SK-N-MC (cell line): ENCODE results near the gene PPP6R2.

Experiments used
- EZH2 ChIP-seq: fragments of 200-600 bp; sonication (generic); IDR thresholded peaks from one replicate; pipeline ENCODE4 v1.6.1; 2017; ENCODE audit warnings: antibody characterized with exemption
- FOXP2 ChIP-seq: optimal IDR thresholded peaks from 2 replicates; pipeline ENCODE3; 2011; ENCODE audit warnings: mild to moderate bottlenecking, moderate library complexity; ENCODE audit not compliant: insufficient read depth; ENCODE audit errors: extremely low read length, control extremely low read depth

- TF ChIP-seq EZH2: no peak
- no peak for TF ChIP-seq FOXP2
Measured at GRCh38 chr22:50454556-50455075, 111.5 kb downstream of the PPP6R2 start.
